Hepatocyte (in vitro differentiated cells): ENCODE measurements around the gene FHOD3. TPM values are rescaled to one million over a fixed set of nuclear protein-coding genes. Genes with fewer than 3 reads are reported as not detected.

Experiments used
- DNase-seq: peaks from one replicate; pipeline ENCODE4 v3.0.0-alpha.2; 2016; ENCODE audit warnings: low spot score
- H2AFZ ChIP-seq: fragments of 200-600 bp; sonication (generic); 2 replicates; pipeline ENCODE4 v1.6.0; 2016; ENCODE audit warnings: antibody characterized with exemption, mild to moderate bottlenecking
- H3K27ac ChIP-seq: fragments of 200-600 bp; sonication (generic); 2 replicates; pipeline ENCODE4 v1.5.1; 2016; ENCODE audit warnings: mild to moderate bottlenecking
- H3K27me3 ChIP-seq: fragments of 200-600 bp; sonication (generic); 2 replicates; pipeline ENCODE4 v1.6.1; 2016
- H3K36me3 ChIP-seq: fragments of 200-600 bp; sonication (generic); replicated peaks from 2 replicates; pipeline ENCODE4 v1.5.1; 2016; ENCODE audit warnings: low read depth; ENCODE audit not compliant: insufficient read depth
- H3K4me1 ChIP-seq: fragments of 200-600 bp; sonication (generic); 2 replicates; pipeline ENCODE4 v1.5.1; 2016; ENCODE audit warnings: mild to moderate bottlenecking, moderate library complexity; ENCODE audit not compliant: insufficient read depth
- H3K4me2 ChIP-seq: fragments of 200-600 bp; sonication (generic); 2 replicates; pipeline ENCODE4 v1.6.0; 2016
- H3K4me3 ChIP-seq: fragments of 200-600 bp; sonication (generic); 2 replicates; pipeline ENCODE4 v1.5.1; 2016; ENCODE audit warnings: mild to moderate bottlenecking
- H3K79me2 ChIP-seq: fragments of 200-600 bp; sonication (generic); 2 replicates; pipeline ENCODE4 v1.6.0; 2017; ENCODE audit warnings: mild to moderate bottlenecking
- H3K9me2 ChIP-seq: fragments of 200-600 bp; sonication (generic); replicated peaks from 2 replicates; pipeline ENCODE4 v1.6.0; 2017; ENCODE audit warnings: mild to moderate bottlenecking; ENCODE audit not compliant: insufficient read depth
- H3K9me3 ChIP-seq: fragments of 200-600 bp; sonication (generic); 2 replicates; pipeline ENCODE4 v1.5.1; 2016; ENCODE audit warnings: low read depth, mild to moderate bottlenecking
- H4K20me1 ChIP-seq: fragments of 200-600 bp; sonication (generic); 2 replicates; pipeline ENCODE4 v1.6.0; 2016; ENCODE audit warnings: mild to moderate bottlenecking; ENCODE audit not compliant: insufficient read depth, poor library complexity, severe bottlenecking
- EZH2 ChIP-seq: fragments of 200-600 bp; sonication (generic); IDR thresholded peaks from 2 replicates; pipeline ENCODE4 v1.6.1; 2016; ENCODE audit warnings: antibody characterized with exemption, mild to moderate bottlenecking, borderline replicate concordance
- EZH2phosphoT487 ChIP-seq: fragments of 200-600 bp; sonication (generic); IDR thresholded peaks from one replicate; pipeline ENCODE4 v1.6.1; 2018; ENCODE audit warnings: antibody characterized with exemption, mild to moderate bottlenecking, low read depth, moderate library complexity; ENCODE audit not compliant: unreplicated experiment, severe bottlenecking
- WGBS: methylation state at CpG from one replicate; pipeline ENCODE4 v1.1.6; 2016; ENCODE audit warnings: low lambda C conversion rate; ENCODE audit errors: missing lambda C conversion rate; 5-methylcytosine and 5-hydroxymethylcytosine counted together
- polyA plus RNA-seq: library from polyadenylated mRNA; unstranded; fragments of >200 nt; fragmentation: Nextera tagmentation; extraction: Ambion mirVana; gene quantifications from 2 replicates; pipeline ENCODE4 v1.2.1, GENCODE V29; 2016
- total RNA-seq: library from RNA; depleted of rRNA; stranded (reverse); fragments of >200 nt; gene quantifications from 2 replicates; pipeline ENCODE4 v1.2.3, GENCODE V29; 2014
- TF ChIP-seq, protein P1 (sequence below): fragments of 200-600 bp; sonication (generic); IDR thresholded peaks from 2 replicates; pipeline ENCODE4 v1.5.1; 2016; ENCODE audit warnings: antibody characterized with exemption, mild to moderate bottlenecking; ENCODE audit not compliant: poor library complexity

Gene FHOD3
- total and polyA plus RNA-seq, 2 experiments from 2014 or later: 1.7 to 2.7 TPM

DNA sequence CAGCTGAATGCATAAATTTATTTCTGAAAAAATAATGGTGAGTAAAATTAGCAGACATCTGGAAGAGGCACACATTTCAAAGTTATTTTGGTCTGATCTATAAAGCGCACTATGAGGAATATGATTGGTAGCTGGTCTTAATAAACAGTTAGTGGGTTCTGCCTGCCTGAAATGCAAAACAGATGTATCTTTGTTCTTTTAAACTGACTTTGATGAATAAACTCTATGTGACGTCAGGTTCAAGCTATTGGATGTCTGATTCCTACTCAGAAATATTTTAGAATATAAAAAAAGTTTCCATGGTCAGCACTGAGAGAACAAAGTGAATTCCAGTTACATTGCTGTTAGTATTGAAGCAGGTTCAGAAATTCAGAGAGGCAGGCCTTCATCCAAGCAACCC is 394.9 kb downstream of the FHOD3 start:
- Histone ChIP-seq H2AFZ (no peak overlapping the region), H3K27ac (peak overlapping the region; percentile 56), H4K20me1 (no peaks in the 10 kb centered on the region), H3K4me2 (peak overlapping the region; percentile 22), H3K9me3 (no peaks in the 10 kb centered on the region), H3K79me2 (no peaks in the 10 kb centered on the region), H3K9me2 (no peaks in the 10 kb centered on the region), H3K4me3 (no peak overlapping the region), H3K27me3 (no peaks in the 10 kb centered on the region), H3K4me1 (peaks cover 16% of the 10 kb centered on the region), H3K36me3 (no peaks in the 10 kb centered on the region)
- WGBS: 62% methylated on average over 2 of the region's 2 CpGs
- no peak for DNase-seq
- TF ChIP-seq EZH2phosphoT487 (no peak), EZH2 (no peak)
- TF ChIP-seq, protein P1, sequence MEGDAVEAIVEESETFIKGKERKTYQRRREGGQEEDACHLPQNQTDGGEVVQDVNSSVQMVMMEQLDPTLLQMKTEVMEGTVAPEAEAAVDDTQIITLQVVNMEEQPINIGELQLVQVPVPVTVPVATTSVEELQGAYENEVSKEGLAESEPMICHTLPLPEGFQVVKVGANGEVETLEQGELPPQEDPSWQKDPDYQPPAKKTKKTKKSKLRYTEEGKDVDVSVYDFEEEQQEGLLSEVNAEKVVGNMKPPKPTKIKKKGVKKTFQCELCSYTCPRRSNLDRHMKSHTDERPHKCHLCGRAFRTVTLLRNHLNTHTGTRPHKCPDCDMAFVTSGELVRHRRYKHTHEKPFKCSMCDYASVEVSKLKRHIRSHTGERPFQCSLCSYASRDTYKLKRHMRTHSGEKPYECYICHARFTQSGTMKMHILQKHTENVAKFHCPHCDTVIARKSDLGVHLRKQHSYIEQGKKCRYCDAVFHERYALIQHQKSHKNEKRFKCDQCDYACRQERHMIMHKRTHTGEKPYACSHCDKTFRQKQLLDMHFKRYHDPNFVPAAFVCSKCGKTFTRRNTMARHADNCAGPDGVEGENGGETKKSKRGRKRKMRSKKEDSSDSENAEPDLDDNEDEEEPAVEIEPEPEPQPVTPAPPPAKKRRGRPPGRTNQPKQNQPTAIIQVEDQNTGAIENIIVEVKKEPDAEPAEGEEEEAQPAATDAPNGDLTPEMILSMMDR: no peak

DNA sequence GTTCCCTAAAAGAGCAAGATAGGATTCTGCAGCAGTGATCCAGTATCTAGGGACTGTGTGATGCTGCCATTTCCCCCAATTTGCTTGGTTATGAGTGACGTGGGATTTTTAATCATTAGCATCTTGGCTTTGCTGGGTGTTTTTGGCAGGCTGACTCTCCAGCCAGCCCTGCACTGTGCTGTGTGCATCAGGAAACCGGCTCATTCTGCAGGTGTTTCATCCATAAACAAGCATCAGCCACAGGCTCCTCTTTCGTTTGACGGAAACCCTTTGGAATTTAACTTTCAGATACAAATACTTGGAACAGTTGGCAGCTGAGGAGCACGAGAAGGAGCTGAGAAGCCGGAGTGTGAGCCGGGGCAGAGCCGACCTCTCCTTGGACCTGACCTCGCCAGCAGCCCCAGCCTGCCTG is 395.4 kb downstream of the FHOD3 start:
- Histone ChIP-seq H3K4me3 (no peak overlapping the region), H3K36me3 (no peaks in the 10 kb centered on the region), H3K79me2 (no peaks in the 10 kb centered on the region), H4K20me1 (no peaks in the 10 kb centered on the region), H3K9me3 (no peaks in the 10 kb centered on the region), H3K4me2 (peak overlapping the region; percentile 22), H3K4me1 (peaks cover 16% of the 10 kb centered on the region), H2AFZ (no peak overlapping the region), H3K27me3 (no peaks in the 10 kb centered on the region), H3K9me2 (no peaks in the 10 kb centered on the region), H3K27ac (peak overlapping the region; percentile 56)
- TF ChIP-seq, protein P1: no peak
- TF ChIP-seq EZH2phosphoT487 (no peak), EZH2 (no peak)
- 60% methylated on average over 9 of the region's 9 CpGs for WGBS
- DNase-seq: no peak

DNA sequence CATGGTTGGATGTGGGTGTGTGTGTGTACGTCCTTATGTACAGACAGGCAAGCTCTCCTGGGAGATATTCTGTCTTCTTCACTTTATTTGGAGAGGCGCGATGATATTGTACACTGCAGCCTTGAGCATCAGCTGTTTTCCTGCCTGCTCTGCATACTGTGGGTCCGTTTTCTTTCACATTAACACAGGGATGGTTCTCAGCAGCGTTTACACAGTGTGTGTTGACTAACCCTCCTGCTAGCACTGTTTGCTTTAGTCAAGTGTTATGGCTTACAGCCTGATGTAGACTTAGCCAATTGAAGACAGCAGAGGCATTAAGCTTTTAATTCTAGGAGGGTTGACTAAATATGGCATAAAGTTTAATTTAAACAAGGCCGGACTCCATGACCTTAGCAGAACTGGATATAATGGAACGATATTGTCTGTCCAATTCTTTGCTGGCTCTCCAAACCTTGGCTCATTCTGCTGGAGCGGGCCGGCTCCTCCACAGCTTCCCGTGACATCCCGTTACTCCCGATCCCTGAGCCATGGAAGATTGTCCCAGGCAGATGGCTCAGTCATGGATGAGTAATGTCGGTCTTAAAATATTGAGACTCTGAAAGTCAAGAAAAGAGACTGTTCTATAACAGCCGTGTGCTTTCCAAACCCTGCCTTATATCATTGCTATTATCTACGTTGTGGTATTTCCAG is 396.6 kb downstream of the FHOD3 start:
- Histone ChIP-seq H3K4me2 (no peak overlapping the region), H3K4me3 (no peak overlapping the region), H3K9me2 (no peaks in the 10 kb centered on the region), H3K9me3 (no peaks in the 10 kb centered on the region), H3K79me2 (no peaks in the 10 kb centered on the region), H3K4me1 (peaks cover 16% of the 10 kb centered on the region), H2AFZ (no peak overlapping the region), H3K27me3 (no peaks in the 10 kb centered on the region), H4K20me1 (no peaks in the 10 kb centered on the region), H3K27ac (peak overlapping the region; percentile 56), H3K36me3 (no peaks in the 10 kb centered on the region)
- TF ChIP-seq, protein P1: no peak
- TF ChIP-seq EZH2phosphoT487: no peak
- TF ChIP-seq EZH2: no peak
- peak; percentile 52 for DNase-seq
- WGBS: 59% methylated on average over 15 of the region's 15 CpGs
